HCT116 (cell line): Measurements from ENCODE around the gene TPK1. TPM values are rescaled to one million over a fixed set of nuclear protein-coding genes. Genes with fewer than 3 reads are reported as not detected.

Experiments
- ATAC-seq: fragments of 200-7000 bp; cut with Tn5 transposase; 2 replicates; pipeline ENCODE4 v1.9.1; 2020; ENCODE audit warnings: mild to moderate bottlenecking, moderate library complexity
- BruUV-seq: library from RNA; stranded (reverse); fragments of 400-500 nt; replicated peaks from 2 replicates; lab custom pipeline; 2021; lab: Mats Ljungman, UMichigan
- CTCF ChIA-PET: fragments of 300-600 bp; sonication (Branson Sonifier 250); formaldehyde crosslinking; loops from one replicate; lab custom pipeline; 2021; ENCODE audit warnings: antibody characterized with exemption; lab: Charles Lee
- POLR2A ChIA-PET: fragments of 300-600, 350-600 bp; sonication (Branson Sonifier 250); formaldehyde crosslinking; loops from one replicate; lab custom pipeline; 2021; ENCODE audit warnings: antibody characterized with exemption; lab: Charles Lee
- RAD21 ChIA-PET, 2 experiments: fragments of 300-600 bp; sonication (Branson Sonifier 250); formaldehyde crosslinking; loops; one replicate each; lab custom pipeline; 2023; ENCODE audit warnings: low total read pairs in 2 of 2; ENCODE audit not compliant: uncharacterized antibody in 2 of 2, unreplicated experiment in 2 of 2, low non-redundant PET in 1 of 2; lab: Charles Lee
- DNase-seq: peaks from one replicate; pipeline ENCODE4 v3.0.0-alpha.2; 2010; ENCODE audit warnings: low read depth, low spot score
- H2AFZ ChIP-seq: fragments of 200-600 bp; shearing (Covaris generic), sonication (generic); 2 replicates; pipeline ENCODE4 v1.6.1; 2017; ENCODE audit warnings: low read depth, mixed run types, mixed read lengths, antibody characterized with exemption, low read length; ENCODE audit not compliant: poor library complexity, severe bottlenecking
- H3K27ac ChIP-seq: 2 replicates; pipeline ENCODE4 v1.5.1; 2012; ENCODE audit warnings: low read depth, low read length
- H3K27me3 ChIP-seq: fragments of 200-600 bp; sonication (generic); 2 replicates; pipeline ENCODE4 v1.6.1; 2016; ENCODE audit warnings: mixed run types, low read length, mixed read lengths; ENCODE audit not compliant: insufficient read depth
- H3K36me3 ChIP-seq, 2 experiments: fragments of 200-500 bp in 1 of 2; fragments of 200-600 bp in 1 of 2; sonication (Bioruptor generic) in 1 of 2; sonication (generic) in 1 of 2; 2 replicates each; pipeline versions ENCODE4 v1.5.1 to v1.6.1; 2014 to 2016; ENCODE audit warnings: low read length in 2 of 2, inconsistent platforms in 1 of 2, mixed read lengths in 1 of 2, mixed run types in 1 of 2; ENCODE audit not compliant: insufficient read depth in 2 of 2, control insufficient read depth in 1 of 2
- H3K4me1 ChIP-seq, 2 experiments: fragments of 200-600 bp in 1 of 2; sonication (generic) in 1 of 2; 2 replicates each; pipeline versions ENCODE4 v1.5.1 to v1.6.1; 2012 to 2017; ENCODE audit warnings: low read length in 2 of 2, inconsistent platforms in 1 of 2, mild to moderate bottlenecking in 1 of 2, mixed read lengths in 1 of 2, mixed run types in 1 of 2, moderate library complexity in 1 of 2; ENCODE audit not compliant: insufficient read depth in 2 of 2, control insufficient read depth in 1 of 2
- H3K4me2 ChIP-seq: fragments of 200-600 bp; sonication (generic); 2 replicates; pipeline ENCODE4 v1.6.1; 2017; ENCODE audit warnings: mixed run types, low read length, mixed read lengths
- H3K4me3 ChIP-seq, 2 experiments: fragments of 200-600 bp in 1 of 2; sonication (generic) in 1 of 2; replicated peaks in 1 of 2; 2 replicates each; pipeline ENCODE4 v1.5.1; 2011 to 2016; ENCODE audit warnings: low read length in 2 of 2, control low read depth in 1 of 2, low read depth in 1 of 2, mild to moderate bottlenecking in 1 of 2, mixed read lengths in 1 of 2, mixed run types in 1 of 2
- H3K79me2 ChIP-seq: fragments of 200-600 bp; sonication (generic); 2 replicates; pipeline ENCODE4 v1.6.1; 2017; ENCODE audit warnings: mild to moderate bottlenecking, mixed run types, low read length, moderate library complexity, mixed read lengths; ENCODE audit not compliant: insufficient read depth
- H3K9ac ChIP-seq: fragments of 200-600 bp; sonication (generic); 2 replicates; pipeline ENCODE4 v1.6.1; 2016; ENCODE audit warnings: low read length, mixed read lengths
- H3K9me2 ChIP-seq: fragments of 200-600 bp; sonication (generic), shearing (Covaris generic); 2 replicates; pipeline ENCODE4 v1.6.1; 2017; ENCODE audit warnings: mixed run types, mild to moderate bottlenecking, moderate library complexity; ENCODE audit not compliant: insufficient read depth
- H3K9me3 ChIP-seq, 2 experiments: fragments of 200-500 bp in 1 of 2; fragments of 200-600 bp in 1 of 2; sonication (Bioruptor generic) in 1 of 2; sonication (generic) in 1 of 2; 2 replicates each; pipeline ENCODE4 v1.6.1; 2014 to 2017; ENCODE audit warnings: low read length in 2 of 2, mixed read lengths in 2 of 2, inconsistent platforms in 1 of 2, low read depth in 1 of 2, mild to moderate bottlenecking in 1 of 2, mixed run types in 1 of 2, moderate library complexity in 1 of 2; ENCODE audit not compliant: control insufficient read depth in 1 of 2, insufficient read depth in 1 of 2
- H4K20me1 ChIP-seq: fragments of 200-600 bp; sonication (generic), shearing (Covaris generic); 2 replicates; pipeline ENCODE4 v1.6.1; 2017; ENCODE audit warnings: mixed run types, mild to moderate bottlenecking, moderate library complexity; ENCODE audit not compliant: insufficient read depth
- ATF3 ChIP-seq: IDR thresholded peaks from 2 replicates; pipeline ENCODE4 v1.6.1; 2012
- CTCF ChIP-seq, 3 experiments: fragments of 200-600 bp in 1 of 3; sonication (generic) in 1 of 3; IDR thresholded peaks in 2 of 3; conservative IDR thresholded peaks in 1 of 3; 2 replicates each; pipeline ENCODE4 v1.5.1; 2012 to 2017; ENCODE audit warnings: low read depth in 2 of 3, low read length in 2 of 3, antibody characterized with exemption in 1 of 3, borderline replicate concordance in 1 of 3, control low read depth in 1 of 3, mild to moderate bottlenecking in 1 of 3, mixed read lengths in 1 of 3, mixed run types in 1 of 3, moderate library complexity in 1 of 3; ENCODE audit not compliant: insufficient read depth in 1 of 3
- EGR1 ChIP-seq: IDR thresholded peaks from 2 replicates; pipeline ENCODE4 v1.6.1; 2012; ENCODE audit warnings: low read depth
- ELF1 ChIP-seq: IDR thresholded peaks from 2 replicates; pipeline ENCODE4 v1.6.1; 2012; ENCODE audit warnings: low read depth, borderline replicate concordance
- EZH2 ChIP-seq: fragments of 200-600 bp; sonication (generic); IDR thresholded peaks from 2 replicates; pipeline ENCODE4 v1.6.1; 2017; ENCODE audit warnings: antibody characterized with exemption, mixed run types
- EZH2phosphoT487 ChIP-seq: fragments of 200-600 bp; IDR thresholded peaks from 2 replicates; pipeline ENCODE4 v1.6.1; 2018; ENCODE audit warnings: antibody characterized with exemption, borderline replicate concordance
- FOSL1 ChIP-seq: IDR thresholded peaks from 2 replicates; pipeline ENCODE4 v1.6.1; 2012; ENCODE audit warnings: low read depth
- MAX ChIP-seq: IDR thresholded peaks from 2 replicates; pipeline ENCODE4 v1.6.1; 2012
- POLR2A ChIP-seq: IDR thresholded peaks from 2 replicates; pipeline ENCODE4 v1.7.0; 2011; ENCODE audit warnings: borderline replicate concordance; ENCODE audit not compliant: insufficient read depth, insufficient read length; ENCODE audit errors: extremely low read depth
- POLR2AphosphoS5 ChIP-seq: IDR thresholded peaks from 2 replicates; pipeline ENCODE4 v1.6.1; 2011; ENCODE audit warnings: mild to moderate bottlenecking, low read depth, low read length, moderate library complexity
- RAD21 ChIP-seq: IDR thresholded peaks from 2 replicates; pipeline ENCODE4 v1.6.1; 2012; ENCODE audit warnings: low read depth, mild to moderate bottlenecking
- SIN3A ChIP-seq: IDR thresholded peaks from 2 replicates; pipeline ENCODE4 v1.6.1; 2012; ENCODE audit warnings: low read depth
- SP1 ChIP-seq: IDR thresholded peaks from 2 replicates; pipeline ENCODE4 v1.6.1; 2012; ENCODE audit warnings: low read depth
- SRF ChIP-seq: IDR thresholded peaks from 2 replicates; pipeline ENCODE4 v1.6.1; 2012; ENCODE audit warnings: low read depth
- TCF7L2 ChIP-seq: IDR thresholded peaks from 2 replicates; pipeline ENCODE4 v1.7.0; 2011; ENCODE audit warnings: borderline replicate concordance, inconsistent platforms; ENCODE audit not compliant: insufficient read depth, insufficient read length; ENCODE audit errors: extremely low read depth
- YY1 ChIP-seq: IDR thresholded peaks from 2 replicates; pipeline ENCODE4 v1.6.1; 2011; ENCODE audit warnings: low read length, low read depth, moderate library complexity, mild to moderate bottlenecking; ENCODE audit not compliant: insufficient replicate concordance; ENCODE audit errors: extremely low read depth
- ZBTB33 ChIP-seq: IDR thresholded peaks from 2 replicates; pipeline ENCODE4 v1.6.1; 2011; ENCODE audit warnings: mild to moderate bottlenecking, low read length, moderate library complexity; ENCODE audit not compliant: insufficient replicate concordance; ENCODE audit errors: extremely low read depth
- ZNF274 ChIP-seq: fragments of 200-500 bp; sonication (Bioruptor generic); IDR thresholded peaks from 2 replicates; pipeline ENCODE4 v1.6.1; 2014; ENCODE audit warnings: mild to moderate bottlenecking, low read depth, low read length, inconsistent platforms
- intact Hi-C: fragments of 100-400 bp; cut with micrococcal nuclease; formaldehyde crosslinking; loops from 2 replicates; pipeline ENCODE4 v1.10.0; 2022
- total RNA-seq: library from RNA; stranded (reverse); gene quantifications from one replicate; pipeline ENCODE4 v1.2.1, GENCODE V29; 2021; ENCODE audit not compliant: unreplicated experiment

Gene TPK1
- total RNA-seq, 1 experiment from 2014 or later: 5.4 TPM

- BruUV-seq: no TSS peak
- intact Hi-C loops: no loop called here
- Histone ChIP-seq H3K79me2 (no peaks in the 10 kb centered on the region), H3K9ac (no peak overlapping the region), H3K9me3 (no peaks in the 10 kb centered on the region), H3K4me3 (no peak overlapping the region), H2AFZ (no peak overlapping the region), H3K9me2 (no peaks in the 10 kb centered on the region), H3K4me1 (no peaks in the 10 kb centered on the region), H4K20me1 (no peaks in the 10 kb centered on the region), H3K4me2 (no peak overlapping the region), H3K36me3 (no peaks in the 10 kb centered on the region), H3K27ac (no peak overlapping the region), H3K27me3 (no peaks in the 10 kb centered on the region)
- DNase-seq (no peak), ATAC-seq (no peak)
- POLR2A ChIA-PET: no interaction called here
- RAD21 ChIA-PET: no interaction called here
- CTCF ChIA-PET: no interaction called here
- TF ChIP-seq EGR1: no peak
- no peak for TF ChIP-seq EZH2phosphoT487
- no peak for TF ChIP-seq EZH2
Observed at GRCh38 chr7:144445590-144445989, 390.3 kb downstream of the TPK1 start.

- TF ChIP-seq ELF1: no peak
- TF ChIP-seq EGR1: no peak
- no peak for TF ChIP-seq ATF3
- TF ChIP-seq POLR2AphosphoS5: no peak
- no peak for TF ChIP-seq POLR2A
- TF ChIP-seq YY1: no peak
- no peak for TF ChIP-seq EZH2
- TF ChIP-seq RAD21: no peak
- TF ChIP-seq ZBTB33: no peak
- TF ChIP-seq SRF: no peak
- TF ChIP-seq TCF7L2: no peak
- TF ChIP-seq ZNF274: no peak
- no peak for TF ChIP-seq SP1
- TF ChIP-seq FOSL1: no peak
- no peak for TF ChIP-seq MAX
- no peak for TF ChIP-seq CTCF (IDR thresholded peaks at IDR 0.05 in 2 of 3, conservative IDR thresholded peaks at IDR 0.05 in 1 of 3; ENCODE audit: borderline replicate concordance in 1 of 3, insufficient read depth in 1 of 3, low read depth in 2 of 3, low read length in 2 of 3)
- TF ChIP-seq SIN3A: no peak
- H3K27ac ChIP-seq: no peak overlapping the region
- ChIA-PET POLR2A (no interaction called here), CTCF (no interaction called here), RAD21 (no interaction called here)
- no peak overlapping the region for H2AFZ ChIP-seq
- intact Hi-C loops: no loop called here
- H4K20me1 ChIP-seq: no peaks in the 10 kb centered on the region
- ATAC-seq (no peak), DNase-seq (no peak)
- no peaks in the 10 kb centered on the region for H3K4me1 ChIP-seq
- no peak overlapping the region for H3K9ac ChIP-seq
- H3K36me3 ChIP-seq: no peaks in the 10 kb centered on the region
- H3K9me2 ChIP-seq: no peaks in the 10 kb centered on the region
- H3K9me3 ChIP-seq: no peaks in the 10 kb centered on the region
- no peaks in the 10 kb centered on the region for H3K79me2 ChIP-seq
- no peaks in the 10 kb centered on the region for H3K27me3 ChIP-seq
- H3K4me3 ChIP-seq: no peak overlapping the region
- H3K4me2 ChIP-seq: no peak overlapping the region
- no TSS peak for BruUV-seq
Observed at GRCh38 chr7:144439717-144440205, 396.1 kb downstream of the TPK1 start.
